Neural progenitor cell (in vitro differentiated cells): ENCODE results near the gene ROBO2. TPM values are rescaled to one million over a fixed set of nuclear protein-coding genes. Genes with fewer than 3 reads are reported as not detected.

Experiments
- DNase-seq: peaks from one replicate; pipeline ENCODE4 v3.0.0-alpha.2; 2016; ENCODE audit warnings: low spot score
- H2AFZ ChIP-seq: fragments of 200-600 bp; sonication (generic); replicated peaks from 2 replicates; pipeline ENCODE4 v1.6.1; 2016; ENCODE audit warnings: antibody characterized with exemption
- H3F3A ChIP-seq: fragments of 200-600 bp; sonication (generic); 2 replicates; pipeline ENCODE4 v1.6.1; 2016; ENCODE audit warnings: antibody characterized with exemption, low read depth
- H3K27ac ChIP-seq: fragments of 200-600 bp; sonication (generic); 2 replicates; pipeline ENCODE4 v1.5.1; 2016; ENCODE audit warnings: mild to moderate bottlenecking
- H3K27me3 ChIP-seq: fragments of 200-600 bp; sonication (generic); 2 replicates; pipeline ENCODE4 v1.6.1; 2016; ENCODE audit warnings: mild to moderate bottlenecking, moderate library complexity
- H3K36me3 ChIP-seq: fragments of 200-600 bp; sonication (generic); 2 replicates; pipeline ENCODE4 v1.5.1; 2016
- H3K4me1 ChIP-seq: fragments of 200-600 bp; sonication (generic); 2 replicates; pipeline ENCODE4 v1.6.1; 2016; ENCODE audit warnings: mixed run types
- H3K4me2 ChIP-seq: fragments of 200-600 bp; sonication (generic); 2 replicates; pipeline ENCODE4 v1.6.1; 2016
- H3K4me3 ChIP-seq: fragments of 200-600 bp; sonication (generic); 2 replicates; pipeline ENCODE4 v1.5.1; 2016
- H3K79me2 ChIP-seq: fragments of 200-600 bp; sonication (generic); 2 replicates; pipeline ENCODE4 v1.6.1; 2016; ENCODE audit warnings: low read depth
- H3K9ac ChIP-seq: fragments of 200-600 bp; sonication (generic); 2 replicates; pipeline ENCODE4 v1.6.1; 2016
- H3K9me3 ChIP-seq: fragments of 200-600 bp; sonication (generic); 2 replicates; pipeline ENCODE4 v1.5.1; 2016; ENCODE audit warnings: low read depth
- H4K20me1 ChIP-seq: fragments of 200-600 bp; sonication (generic); 2 replicates; pipeline ENCODE4 v1.6.1; 2016; ENCODE audit warnings: low read depth
- H3K27ac Mint-ChIP-seq: 3 replicates; pipeline ENCODE4 v1.8.0; 2021; ENCODE audit warnings: mixed read lengths
- H3K27me3 Mint-ChIP-seq: 2 replicates; pipeline ENCODE4 v1.8.0; 2022; ENCODE audit warnings: low read depth, mild to moderate bottlenecking, inconsistent platforms, moderate library complexity, mixed read lengths; ENCODE audit not compliant: insufficient read depth
- H3K36me3 Mint-ChIP-seq: 3 replicates; pipeline ENCODE4 v1.8.0; 2021; ENCODE audit warnings: mixed read lengths
- H3K4me1 Mint-ChIP-seq: 3 replicates; pipeline ENCODE4 v1.8.0; 2021; ENCODE audit warnings: mixed read lengths
- H3K4me3 Mint-ChIP-seq: 3 replicates; pipeline ENCODE4 v1.8.0; 2021; ENCODE audit warnings: mild to moderate bottlenecking, moderate library complexity, mixed read lengths
- H3K9me3 Mint-ChIP-seq: 3 replicates; pipeline ENCODE4 v1.8.0; 2020; ENCODE audit warnings: mixed read lengths
- CTCF ChIP-seq: fragments of 200-600 bp; sonication (generic); IDR thresholded peaks from 2 replicates; pipeline ENCODE4 v1.5.1; 2017; ENCODE audit warnings: antibody characterized with exemption, mild to moderate bottlenecking
- EZH2 ChIP-seq: fragments of 200-600 bp; sonication (generic); IDR thresholded peaks from 2 replicates; pipeline ENCODE4 v1.6.1; 2017; ENCODE audit warnings: antibody characterized with exemption, mild to moderate bottlenecking, moderate library complexity
- EZH2phosphoT487 ChIP-seq: fragments of 200-600 bp; sonication (generic); IDR thresholded peaks from 2 replicates; pipeline ENCODE4 v1.6.1; 2017; ENCODE audit warnings: antibody characterized with exemption
- total RNA-seq: library from RNA; depleted of rRNA; stranded (reverse); fragments of >200 nt; gene quantifications from 2 replicates; pipeline ENCODE4 v1.2.3, GENCODE V29; 2015; ENCODE audit warnings: low replicate concordance

Gene ROBO2
- total RNA-seq, 1 donor from 2014 or later: 15.0 TPM

GRCh38 chr3:77203851-77204250, 164.0 kb downstream of the ROBO2 start:
- Histone ChIP-seq H3K9me3 (no peaks in the 10 kb centered on the region), H3K4me1 (no peaks in the 10 kb centered on the region), H3K27ac (no peak overlapping the region), H3K79me2 (no peaks in the 10 kb centered on the region), H2AFZ (no peak overlapping the region), H3F3A (no peaks in the 10 kb centered on the region), H3K4me3 (no peak overlapping the region), H3K4me2 (no peak overlapping the region), H3K36me3 (no peaks in the 10 kb centered on the region), H3K9ac (no peak overlapping the region), H3K27me3 (no peaks in the 10 kb centered on the region), H4K20me1 (no peaks in the 10 kb centered on the region)
- Mint-ChIP-seq H3K36me3 (no peaks in the 10 kb centered on the region), H3K4me1 (peaks cover 7% of the 10 kb centered on the region), H3K4me3 (no peak overlapping the region), H3K27ac (no peak overlapping the region), H3K27me3 (no peaks in the 10 kb centered on the region), H3K9me3 (no peaks in the 10 kb centered on the region)
- DNase-seq: no peak
- no peak for TF ChIP-seq EZH2
- TF ChIP-seq CTCF: no peak
- TF ChIP-seq EZH2phosphoT487: no peak

- Histone ChIP-seq H3K36me3 (no peaks in the 10 kb centered on the region), H3K4me1 (no peaks in the 10 kb centered on the region), H3K9me3 (no peaks in the 10 kb centered on the region), H3K4me2 (no peak overlapping the region), H3F3A (no peaks in the 10 kb centered on the region), H4K20me1 (no peaks in the 10 kb centered on the region), H3K27ac (no peak overlapping the region), H3K4me3 (no peak overlapping the region), H3K27me3 (no peaks in the 10 kb centered on the region), H3K9ac (no peak overlapping the region), H3K79me2 (no peaks in the 10 kb centered on the region), H2AFZ (no peak overlapping the region)
- Mint-ChIP-seq H3K27ac (no peak overlapping the region), H3K4me3 (no peak overlapping the region), H3K4me1 (peaks cover 7% of the 10 kb centered on the region), H3K27me3 (no peaks in the 10 kb centered on the region), H3K36me3 (no peaks in the 10 kb centered on the region), H3K9me3 (no peaks in the 10 kb centered on the region)
- DNase-seq: peak; percentile 7
- no peak for TF ChIP-seq CTCF
- TF ChIP-seq EZH2: no peak
- TF ChIP-seq EZH2phosphoT487: no peak
These were observed 164.9 kb downstream of the ROBO2 start for GRCh38 chr3:77204788-77205187.

GRCh38 chr3:77207753-77208152, 167.9 kb downstream of the ROBO2 start:
- Histone ChIP-seq H3K4me1 (no peaks in the 10 kb centered on the region), H3K36me3 (no peaks in the 10 kb centered on the region), H3K79me2 (no peaks in the 10 kb centered on the region), H3K4me2 (no peak overlapping the region), H2AFZ (no peak overlapping the region), H3K9ac (no peak overlapping the region), H3K27me3 (no peaks in the 10 kb centered on the region), H3F3A (no peaks in the 10 kb centered on the region), H3K27ac (no peak overlapping the region), H4K20me1 (no peaks in the 10 kb centered on the region), H3K4me3 (no peak overlapping the region), H3K9me3 (no peaks in the 10 kb centered on the region)
- H3K27ac Mint-ChIP-seq: peak overlapping the region; percentile 78
- peak overlapping the region; percentile 41 for H3K4me3 Mint-ChIP-seq
- peaks cover 7% of the 10 kb centered on the region for H3K4me1 Mint-ChIP-seq
- TF ChIP-seq EZH2phosphoT487 (no peak), CTCF (no peak), EZH2 (no peak)
- H3K9me3 Mint-ChIP-seq: peaks cover 14% of the 10 kb centered on the region
- peaks cover 2% of the 10 kb centered on the region for H3K36me3 Mint-ChIP-seq
- no peak for DNase-seq
- H3K27me3 Mint-ChIP-seq: no peaks in the 10 kb centered on the region

- Histone ChIP-seq H3K27ac (no peak overlapping the region), H3K4me3 (no peak overlapping the region), H3K79me2 (no peaks in the 10 kb centered on the region), H3K36me3 (no peaks in the 10 kb centered on the region), H3K9me3 (no peaks in the 10 kb centered on the region), H2AFZ (no peak overlapping the region), H3K9ac (no peak overlapping the region), H4K20me1 (no peaks in the 10 kb centered on the region), H3K27me3 (no peaks in the 10 kb centered on the region), H3F3A (no peaks in the 10 kb centered on the region), H3K4me1 (no peaks in the 10 kb centered on the region), H3K4me2 (no peak overlapping the region)
- Mint-ChIP-seq H3K27me3 (no peaks in the 10 kb centered on the region), H3K4me3 (no peak overlapping the region), H3K27ac (no peak overlapping the region), H3K4me1 (peaks cover 3% of the 10 kb centered on the region), H3K9me3 (peaks cover 4% of the 10 kb centered on the region), H3K36me3 (no peaks in the 10 kb centered on the region)
- TF ChIP-seq CTCF: no peak
- no peak for TF ChIP-seq EZH2phosphoT487
- no peak for TF ChIP-seq EZH2
- DNase-seq: no peak
These were observed 182.8 kb downstream of the ROBO2 start for GRCh38 chr3:77222701-77223100.
